ENCODE results near the gene CELF2.
"Not testable (repeated sequence)": the region's sequence is repeated elsewhere in the genome, so short reads cannot be mapped to it uniquely, and the experiment has no call there.

Gene CELF2

DNA sequence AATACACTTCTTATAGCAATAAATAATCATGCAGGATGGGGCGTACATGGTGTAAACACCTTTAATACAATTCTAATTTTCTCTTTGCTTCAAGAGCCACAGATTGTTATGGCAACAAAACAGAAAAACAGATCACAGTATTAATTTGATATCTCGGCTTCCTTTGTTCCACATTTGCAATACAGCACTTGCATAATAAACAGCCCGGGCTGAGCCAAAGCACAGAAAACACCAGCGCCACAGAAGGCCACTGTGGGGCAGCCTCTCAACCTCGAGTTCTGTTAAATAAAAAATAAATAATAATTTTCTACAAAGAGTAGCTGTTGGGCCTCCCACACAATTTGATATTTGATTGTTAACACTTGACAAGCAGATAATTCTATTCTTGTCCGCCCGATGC lies 337.9 kb downstream of the CELF2 start:
- H3K4me1 ChIP-seq (ENCODE audit: insufficient read depth, low read length): peaks cover 4% of the 10 kb centered on the region
- no peak overlapping the region for H3K27ac ChIP-seq (ENCODE audit: low read depth, low read length)
- H3K27me3 ChIP-seq (ENCODE audit: control insufficient read depth in 1 of 2, insufficient read depth in 2 of 2, low read length in 2 of 2): no peaks in the 10 kb centered on the region
- H3K9me3 ChIP-seq (ENCODE audit: low read length): no peaks in the 10 kb centered on the region
- H3K36me3 ChIP-seq (ENCODE audit: insufficient read depth, low read length): no peaks in the 10 kb centered on the region
- no peak overlapping the region for H3K9ac ChIP-seq (ENCODE audit: low read length)
- H3K4me3 ChIP-seq (ENCODE audit: low read depth in 1 of 2, low read length in 2 of 2): no peak overlapping the region

DNA sequence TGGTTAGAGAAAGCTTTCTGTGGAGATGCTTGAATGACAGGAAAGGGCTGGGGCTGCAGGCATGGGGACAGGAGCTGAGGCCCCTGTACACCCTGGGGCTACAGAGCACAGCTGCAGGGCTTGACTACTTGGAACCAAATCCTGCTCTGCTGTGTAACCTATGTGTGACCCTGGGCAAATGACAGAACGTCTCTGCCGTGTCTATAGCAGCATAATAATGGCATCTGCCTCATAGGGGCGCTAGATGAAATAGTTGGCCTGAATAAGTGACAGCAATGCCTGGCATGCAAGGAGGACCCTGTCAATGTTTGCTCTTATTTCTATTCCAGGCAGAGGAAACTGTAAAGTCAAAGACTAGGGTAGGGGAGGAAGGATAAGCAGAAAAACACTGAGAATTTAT lies 339.8 kb downstream of the CELF2 start:
- H3K27me3 ChIP-seq (ENCODE audit: control insufficient read depth in 1 of 2, insufficient read depth in 2 of 2, low read length in 2 of 2): no peaks in the 10 kb centered on the region
- no peaks in the 10 kb centered on the region for H3K36me3 ChIP-seq (ENCODE audit: insufficient read depth, low read length)
- no peak overlapping the region for H3K9ac ChIP-seq (ENCODE audit: low read length)
- no peaks in the 10 kb centered on the region for H3K9me3 ChIP-seq (ENCODE audit: low read length)
- H3K4me3 ChIP-seq (ENCODE audit: low read depth in 1 of 2, low read length in 2 of 2): no peak overlapping the region
- H3K4me1 ChIP-seq (ENCODE audit: insufficient read depth, low read length): peaks cover 4% of the 10 kb centered on the region
- no peak overlapping the region for H3K27ac ChIP-seq (ENCODE audit: low read depth, low read length)

DNA sequence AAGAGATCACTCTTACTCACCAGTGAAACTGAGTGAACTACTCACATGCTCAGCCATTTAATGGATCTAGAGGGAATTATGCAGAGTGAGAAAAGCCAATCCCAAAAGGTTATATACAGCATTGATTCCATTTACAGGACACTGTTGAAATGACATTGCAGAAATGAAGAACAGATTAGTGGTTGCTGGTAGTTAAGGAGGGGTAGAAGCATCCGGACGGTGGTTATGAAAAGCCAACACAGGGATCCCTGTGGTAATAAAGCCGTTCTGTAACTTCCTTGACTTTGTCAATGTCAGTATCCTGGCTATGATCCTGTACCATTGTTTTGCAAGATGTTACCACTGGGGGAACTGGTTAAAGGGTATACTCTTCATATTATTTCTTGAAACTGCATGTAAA lies 340.3 kb downstream of the CELF2 start:
- no peaks in the 10 kb centered on the region for H3K9me3 ChIP-seq (ENCODE audit: low read length)
- H3K36me3 ChIP-seq (ENCODE audit: insufficient read depth, low read length): no peaks in the 10 kb centered on the region
- H3K27me3 ChIP-seq (ENCODE audit: control insufficient read depth in 1 of 2, insufficient read depth in 2 of 2, low read length in 2 of 2): no peaks in the 10 kb centered on the region
- H3K4me1 ChIP-seq (ENCODE audit: insufficient read depth, low read length): peaks cover 4% of the 10 kb centered on the region
- no peak overlapping the region for H3K4me3 ChIP-seq (ENCODE audit: low read depth in 1 of 2, low read length in 2 of 2)
- H3K27ac ChIP-seq (ENCODE audit: low read depth, low read length): no peak overlapping the region
- no peak overlapping the region for H3K9ac ChIP-seq (ENCODE audit: low read length)

DNA sequence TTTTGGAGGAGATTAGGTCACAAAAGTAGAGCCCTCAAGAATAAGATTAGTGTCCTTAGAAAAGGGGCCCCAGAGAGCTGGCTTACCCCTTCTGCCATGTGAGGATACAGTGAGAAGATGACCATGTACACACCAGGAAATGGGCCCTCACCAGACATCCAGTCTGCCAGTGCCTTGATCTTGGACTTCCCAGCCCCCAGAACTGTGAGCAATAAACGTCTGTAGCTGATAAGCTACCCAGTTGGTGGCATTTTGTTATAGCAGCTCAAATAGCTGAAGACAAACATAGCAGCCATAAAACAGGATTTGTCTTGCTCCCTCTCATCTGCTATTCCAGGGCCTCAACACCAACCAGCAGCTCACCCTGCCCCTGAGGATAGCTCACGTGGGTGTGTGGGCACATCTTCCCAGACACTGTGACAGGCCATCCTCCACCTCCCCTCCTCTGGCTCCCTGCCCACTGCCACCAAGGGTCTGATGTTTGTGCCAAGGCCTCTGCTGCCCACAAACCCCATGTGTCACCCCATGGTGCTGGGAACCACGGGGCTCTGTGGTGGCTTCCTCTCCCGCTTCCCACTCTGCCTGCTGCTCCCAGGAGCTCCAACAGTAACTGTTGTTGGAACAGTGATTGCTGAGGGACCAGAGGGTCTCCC lies 341.4 kb downstream of the CELF2 start:
- Histone ChIP-seq H3K36me3 (ENCODE audit: insufficient read depth, low read length) (no peaks in the 10 kb centered on the region), H3K27ac (ENCODE audit: low read depth, low read length) (no peak overlapping the region), H3K9ac (ENCODE audit: low read length) (no peak overlapping the region), H3K4me3 (ENCODE audit: low read depth in 1 of 2, low read length in 2 of 2) (no peak overlapping the region), H3K9me3 (ENCODE audit: low read length) (no peaks in the 10 kb centered on the region), H3K27me3 (ENCODE audit: control insufficient read depth in 1 of 2, insufficient read depth in 2 of 2, low read length in 2 of 2) (no peaks in the 10 kb centered on the region), H3K4me1 (ENCODE audit: insufficient read depth, low read length) (peaks cover 4% of the 10 kb centered on the region)

DNA sequence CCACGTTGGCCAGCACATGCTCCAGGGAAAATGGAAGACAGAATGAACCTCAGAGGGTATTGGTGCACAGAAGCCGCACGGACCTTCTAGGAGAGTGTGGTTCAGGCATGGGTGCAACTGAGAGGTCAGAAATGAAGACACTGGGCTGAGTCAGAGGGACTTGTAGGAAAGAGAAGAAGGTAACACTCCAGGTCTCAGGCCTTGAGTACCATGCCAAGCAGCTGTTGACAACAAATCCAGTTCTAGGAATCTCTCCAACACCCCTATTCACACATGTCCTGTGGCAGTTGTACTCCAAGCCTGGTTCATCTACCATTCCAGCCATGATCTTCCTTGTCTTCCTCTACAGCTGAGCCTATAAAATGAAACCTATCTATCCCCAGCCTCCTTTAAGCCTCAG lies 342.2 kb downstream of the CELF2 start:
- H3K9me3 ChIP-seq (ENCODE audit: low read length): no peaks in the 10 kb centered on the region
- no peaks in the 10 kb centered on the region for H3K27me3 ChIP-seq (ENCODE audit: control insufficient read depth in 1 of 2, insufficient read depth in 2 of 2, low read length in 2 of 2)
- H3K4me3 ChIP-seq (ENCODE audit: low read depth in 1 of 2, low read length in 2 of 2): no peak overlapping the region
- H3K9ac ChIP-seq (ENCODE audit: low read length): no peak overlapping the region
- no peaks in the 10 kb centered on the region for H3K36me3 ChIP-seq (ENCODE audit: insufficient read depth, low read length)
- no peak overlapping the region for H3K27ac ChIP-seq (ENCODE audit: low read depth, low read length)
- peaks cover 4% of the 10 kb centered on the region for H3K4me1 ChIP-seq (ENCODE audit: insufficient read depth, low read length)

DNA sequence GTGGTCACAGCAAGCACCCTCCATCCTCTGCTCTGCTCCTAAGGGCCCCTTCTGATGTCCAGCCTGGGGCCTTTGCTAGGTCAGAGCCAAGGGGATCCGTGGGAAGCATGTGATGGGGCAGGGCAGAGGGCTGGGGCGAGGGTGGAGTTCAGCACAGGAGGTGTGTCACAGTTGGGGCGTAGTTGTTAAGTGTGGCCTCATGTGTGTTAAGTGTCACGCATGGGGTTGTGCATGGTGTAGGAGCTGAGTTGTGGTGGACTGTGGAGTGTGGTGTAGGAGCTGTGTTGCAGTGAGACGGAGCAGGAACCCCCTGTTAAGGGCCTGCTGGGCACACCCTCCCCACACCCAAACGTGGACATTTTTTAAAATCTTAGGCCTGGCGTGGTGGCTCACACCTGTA lies 345.8 kb downstream of the CELF2 start:
- H3K27ac ChIP-seq (ENCODE audit: low read depth, low read length): no peak overlapping the region
- no peak overlapping the region for H3K4me3 ChIP-seq (ENCODE audit: low read depth in 1 of 2, low read length in 2 of 2)
- H3K4me1 ChIP-seq (ENCODE audit: insufficient read depth, low read length): no peaks in the 10 kb centered on the region
- no peak overlapping the region for H3K9ac ChIP-seq (ENCODE audit: low read length)
- H3K9me3 ChIP-seq (ENCODE audit: low read length): no peaks in the 10 kb centered on the region
- no peaks in the 10 kb centered on the region for H3K27me3 ChIP-seq (ENCODE audit: control insufficient read depth in 1 of 2, insufficient read depth in 2 of 2, low read length in 2 of 2)
- no peaks in the 10 kb centered on the region for H3K36me3 ChIP-seq (ENCODE audit: insufficient read depth, low read length)

DNA sequence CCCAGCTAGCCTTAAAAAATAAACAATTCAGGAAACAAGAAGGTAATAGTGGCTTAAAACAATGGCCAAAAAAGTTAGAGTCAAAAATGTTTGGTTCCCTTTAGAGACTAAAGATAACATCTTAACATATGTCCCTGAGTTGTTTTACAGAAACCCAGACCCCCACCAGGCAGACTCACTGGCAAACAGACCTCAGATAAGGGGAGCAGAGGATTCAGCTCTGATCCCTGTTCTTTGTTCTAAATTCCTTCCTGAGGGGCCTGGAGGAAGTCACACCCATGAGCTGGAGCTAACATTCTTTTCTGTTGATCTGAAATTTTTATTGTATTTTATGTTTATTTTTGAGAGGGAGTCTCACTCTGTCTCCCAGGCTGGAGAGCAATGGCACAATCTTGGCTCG lies 346.6 kb downstream of the CELF2 start:
- Histone ChIP-seq H3K27me3 (ENCODE audit: control insufficient read depth in 1 of 2, insufficient read depth in 2 of 2, low read length in 2 of 2) (no peaks in the 10 kb centered on the region), H3K9ac (ENCODE audit: low read length) (no peak overlapping the region), H3K4me3 (ENCODE audit: low read depth in 1 of 2, low read length in 2 of 2) (no peak overlapping the region)

DNA sequence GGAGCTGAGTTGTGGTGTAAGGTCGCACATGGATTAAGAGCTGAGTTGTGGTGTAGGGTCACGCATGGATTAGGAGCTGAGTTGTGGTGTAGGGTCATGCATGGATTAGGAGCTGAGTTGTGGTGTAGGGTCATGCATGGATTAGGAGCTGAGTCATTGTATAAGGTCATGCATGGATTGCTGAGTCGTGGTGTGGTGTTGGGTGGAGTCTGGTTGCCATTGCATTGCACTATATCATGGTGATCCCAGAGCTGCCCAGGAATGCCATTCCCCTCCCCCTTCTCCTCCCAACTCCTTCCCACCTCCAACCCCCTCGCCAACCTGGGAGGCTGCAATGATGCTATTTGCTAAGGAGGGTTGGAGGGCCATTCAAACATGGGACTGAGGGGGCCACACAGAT lies 349.2 kb downstream of the CELF2 start:
- not testable (repeated sequence) for H3K4me1 ChIP-seq (ENCODE audit: insufficient read depth, low read length); H3K9ac ChIP-seq (ENCODE audit: low read length); H3K27ac ChIP-seq (ENCODE audit: low read depth, low read length)

More for the DNA sequence above, 346.6 kb downstream of the CELF2 start:
- H3K36me3 ChIP-seq (ENCODE audit: insufficient read depth, low read length): no peaks in the 10 kb centered on the region
- H3K4me1 ChIP-seq (ENCODE audit: insufficient read depth, low read length): no peaks in the 10 kb centered on the region
- no peak overlapping the region for H3K27ac ChIP-seq (ENCODE audit: low read depth, low read length)
- no peaks in the 10 kb centered on the region for H3K9me3 ChIP-seq (ENCODE audit: low read length)

DNA sequence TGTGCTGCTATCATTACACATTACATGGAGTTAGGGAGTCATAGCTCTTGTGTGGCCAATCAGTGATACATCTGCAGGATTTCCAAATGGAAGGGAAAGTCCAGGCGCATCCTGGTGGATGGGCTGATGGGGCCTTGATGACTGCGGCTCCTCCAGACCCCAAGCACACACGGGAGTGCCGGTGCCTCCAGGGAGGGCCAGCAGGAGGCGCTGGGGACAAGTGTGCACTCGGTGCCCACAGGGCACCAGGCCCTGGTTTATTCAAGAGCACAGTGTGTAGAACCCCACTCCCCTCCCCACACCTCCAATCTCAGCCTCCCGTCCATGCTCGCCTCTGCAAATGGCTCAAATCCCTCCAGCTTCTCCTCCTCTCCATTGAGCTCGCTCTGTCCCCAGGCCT lies 349.8 kb downstream of the CELF2 start:
- Histone ChIP-seq H3K4me3 (ENCODE audit: low read depth in 1 of 2, low read length in 2 of 2) (no peak overlapping the region), H3K36me3 (ENCODE audit: insufficient read depth, low read length) (no peaks in the 10 kb centered on the region), H3K27me3 (ENCODE audit: control insufficient read depth in 1 of 2, insufficient read depth in 2 of 2, low read length in 2 of 2) (no peaks in the 10 kb centered on the region), H3K4me1 (ENCODE audit: insufficient read depth, low read length) (no peaks in the 10 kb centered on the region), H3K9me3 (ENCODE audit: low read length) (no peaks in the 10 kb centered on the region), H3K27ac (ENCODE audit: low read depth, low read length) (no peak overlapping the region), H3K9ac (ENCODE audit: low read length) (no peak overlapping the region)

More for the DNA sequence above, 349.2 kb downstream of the CELF2 start:
- H3K9me3 ChIP-seq (ENCODE audit: low read length); H3K4me3 ChIP-seq (ENCODE audit: low read depth in 1 of 2, low read length in 2 of 2); H3K36me3 ChIP-seq (ENCODE audit: insufficient read depth, low read length); H3K27me3 ChIP-seq (ENCODE audit: control insufficient read depth in 1 of 2, insufficient read depth in 2 of 2, low read length in 2 of 2): not testable (repeated sequence)

DNA sequence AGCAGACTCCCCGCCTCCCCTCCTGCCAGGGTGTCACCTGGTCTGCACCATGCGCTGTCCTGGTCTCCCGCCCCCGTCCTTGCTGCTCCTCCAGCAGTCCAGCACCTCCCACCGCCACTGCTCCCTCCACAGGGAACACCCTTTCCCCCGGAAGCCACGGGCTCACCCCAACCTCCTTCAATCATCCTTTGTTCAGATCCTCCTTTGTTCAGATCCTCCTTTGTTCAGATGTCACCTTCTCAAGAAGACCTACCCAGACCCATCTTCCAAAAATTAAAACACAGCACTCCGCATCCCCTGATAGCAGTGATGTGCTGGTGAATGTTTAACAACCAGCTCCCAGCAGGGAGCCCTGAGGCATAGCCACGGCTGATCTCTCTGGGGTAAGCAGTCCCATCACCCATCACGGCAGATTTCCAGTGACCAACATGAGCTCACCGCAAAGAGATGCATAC lies 356.1 kb downstream of the CELF2 start:
- no peak overlapping the region for H3K4me3 ChIP-seq (ENCODE audit: low read depth in 1 of 2, low read length in 2 of 2)

DNA sequence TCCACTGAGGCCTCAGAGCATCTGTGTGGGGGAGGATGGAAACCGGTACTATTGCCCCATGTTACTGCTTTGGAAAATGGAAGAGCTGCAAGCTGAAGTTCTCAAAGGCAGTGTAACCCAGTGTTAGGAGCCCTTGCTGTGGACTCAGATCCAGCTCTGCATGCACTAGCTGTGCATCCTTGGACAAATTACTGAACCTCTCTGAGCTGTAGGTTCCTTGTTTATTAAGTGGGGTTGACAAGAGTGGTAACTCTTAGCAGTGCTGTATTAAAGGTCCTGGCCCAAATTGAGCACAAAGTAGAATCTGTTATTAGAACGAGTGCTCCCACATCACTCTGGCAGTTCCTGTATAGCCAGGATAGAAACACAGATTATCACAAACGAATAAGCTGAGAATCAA lies 359.6 kb downstream of the CELF2 start:
- Histone ChIP-seq H3K27me3 (ENCODE audit: control insufficient read depth in 1 of 2, insufficient read depth in 2 of 2, low read length in 2 of 2) (no peaks in the 10 kb centered on the region), H3K9me3 (ENCODE audit: low read length) (no peaks in the 10 kb centered on the region), H3K27ac (ENCODE audit: low read depth, low read length) (no peak overlapping the region), H3K4me1 (ENCODE audit: insufficient read depth, low read length) (no peaks in the 10 kb centered on the region), H3K36me3 (ENCODE audit: insufficient read depth, low read length) (no peaks in the 10 kb centered on the region), H3K4me3 (ENCODE audit: low read depth in 1 of 2, low read length in 2 of 2) (no peak overlapping the region), H3K9ac (ENCODE audit: low read length) (no peak overlapping the region)

More for the DNA sequence above, 356.1 kb downstream of the CELF2 start:
- Histone ChIP-seq H3K36me3 (ENCODE audit: insufficient read depth, low read length) (no peaks in the 10 kb centered on the region), H3K9me3 (ENCODE audit: low read length) (no peaks in the 10 kb centered on the region), H3K27me3 (ENCODE audit: control insufficient read depth in 1 of 2, insufficient read depth in 2 of 2, low read length in 2 of 2) (no peaks in the 10 kb centered on the region), H3K27ac (ENCODE audit: low read depth, low read length) (no peak overlapping the region), H3K9ac (ENCODE audit: low read length) (no peak overlapping the region), H3K4me1 (ENCODE audit: insufficient read depth, low read length) (no peaks in the 10 kb centered on the region)

DNA sequence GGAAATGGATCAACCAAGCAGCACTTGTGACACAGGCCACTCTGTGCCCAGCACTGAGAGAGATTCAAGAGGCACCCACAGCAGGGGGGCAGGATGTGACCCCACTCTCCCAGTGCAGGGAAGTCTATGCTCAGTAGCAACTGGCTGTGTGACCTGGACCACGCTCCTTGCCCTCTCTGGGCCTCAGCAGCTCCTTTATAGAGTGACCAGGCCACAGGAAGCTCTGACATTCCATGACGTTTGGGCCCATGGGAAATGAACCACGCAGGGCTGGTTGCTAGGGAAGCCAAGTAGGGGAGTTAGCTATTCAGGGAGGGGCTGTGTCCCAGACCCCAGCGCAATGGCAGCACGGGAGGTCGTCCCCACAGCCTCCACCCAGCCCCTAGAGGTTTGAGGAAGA lies 361.2 kb downstream of the CELF2 start:
- H3K9me3 ChIP-seq (ENCODE audit: low read length): no peaks in the 10 kb centered on the region

More for the DNA sequence above, 361.2 kb downstream of the CELF2 start:
- Histone ChIP-seq H3K27ac (ENCODE audit: low read depth, low read length) (no peak overlapping the region), H3K4me3 (ENCODE audit: low read depth in 1 of 2, low read length in 2 of 2) (no peak overlapping the region), H3K27me3 (ENCODE audit: control insufficient read depth in 1 of 2, insufficient read depth in 2 of 2, low read length in 2 of 2) (no peaks in the 10 kb centered on the region), H3K4me1 (ENCODE audit: insufficient read depth, low read length) (no peaks in the 10 kb centered on the region), H3K36me3 (ENCODE audit: insufficient read depth, low read length) (no peaks in the 10 kb centered on the region), H3K9ac (ENCODE audit: low read length) (no peak overlapping the region)
